ENCODE measurements around the gene BTBD10. TPM values are rescaled to one million over a fixed set of nuclear protein-coding genes. Genes with fewer than 3 reads are reported as not detected.
"Not testable (repeated sequence)": the region's sequence is repeated elsewhere in the genome, so short reads cannot be mapped to it uniquely, and the experiment has no call there.

Gene BTBD10
- total RNA-seq, 1 donor from 2014 or later, result 42.6 TPM

- TF ChIP-seq, protein P1, sequence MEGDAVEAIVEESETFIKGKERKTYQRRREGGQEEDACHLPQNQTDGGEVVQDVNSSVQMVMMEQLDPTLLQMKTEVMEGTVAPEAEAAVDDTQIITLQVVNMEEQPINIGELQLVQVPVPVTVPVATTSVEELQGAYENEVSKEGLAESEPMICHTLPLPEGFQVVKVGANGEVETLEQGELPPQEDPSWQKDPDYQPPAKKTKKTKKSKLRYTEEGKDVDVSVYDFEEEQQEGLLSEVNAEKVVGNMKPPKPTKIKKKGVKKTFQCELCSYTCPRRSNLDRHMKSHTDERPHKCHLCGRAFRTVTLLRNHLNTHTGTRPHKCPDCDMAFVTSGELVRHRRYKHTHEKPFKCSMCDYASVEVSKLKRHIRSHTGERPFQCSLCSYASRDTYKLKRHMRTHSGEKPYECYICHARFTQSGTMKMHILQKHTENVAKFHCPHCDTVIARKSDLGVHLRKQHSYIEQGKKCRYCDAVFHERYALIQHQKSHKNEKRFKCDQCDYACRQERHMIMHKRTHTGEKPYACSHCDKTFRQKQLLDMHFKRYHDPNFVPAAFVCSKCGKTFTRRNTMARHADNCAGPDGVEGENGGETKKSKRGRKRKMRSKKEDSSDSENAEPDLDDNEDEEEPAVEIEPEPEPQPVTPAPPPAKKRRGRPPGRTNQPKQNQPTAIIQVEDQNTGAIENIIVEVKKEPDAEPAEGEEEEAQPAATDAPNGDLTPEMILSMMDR (IDR thresholded peaks at IDR 0.05; ENCODE audit: partially characterized antibody, unreplicated experiment), result no peak
- no peak overlapping the region for H3K4me3 Mint-ChIP-seq (ENCODE audit: unreplicated experiment)
- H3K36me3 Mint-ChIP-seq (ENCODE audit: unreplicated experiment), result no peaks in the 10 kb centered on the region
- H3K27ac Mint-ChIP-seq (ENCODE audit: unreplicated experiment), result no peak overlapping the region
- DNase-seq, result no peak
- no peaks in the 10 kb centered on the region for H3K27me3 Mint-ChIP-seq (ENCODE audit: unreplicated experiment)
- no peaks in the 10 kb centered on the region for H3K9me3 Mint-ChIP-seq (ENCODE audit: unreplicated experiment)
- H3K4me1 Mint-ChIP-seq (ENCODE audit: low read depth, unreplicated experiment), result no peaks in the 10 kb centered on the region
Observed at GRCh38 chr11:13421561-13421960, 41.5 kb downstream of the BTBD10 start.

- DNase-seq, result no peak
- Mint-ChIP-seq H3K4me3 (ENCODE audit: unreplicated experiment) (no peak overlapping the region), H3K4me1 (ENCODE audit: low read depth, unreplicated experiment) (no peaks in the 10 kb centered on the region), H3K27me3 (ENCODE audit: unreplicated experiment) (no peaks in the 10 kb centered on the region), H3K9me3 (ENCODE audit: unreplicated experiment) (no peaks in the 10 kb centered on the region), H3K36me3 (ENCODE audit: unreplicated experiment) (no peaks in the 10 kb centered on the region), H3K27ac (ENCODE audit: unreplicated experiment) (no peak overlapping the region)
- TF ChIP-seq, protein P1 (IDR thresholded peaks at IDR 0.05; ENCODE audit: partially characterized antibody, unreplicated experiment), result no peak
Observed at GRCh38 chr11:13415201-13415600, 47.8 kb downstream of the BTBD10 start.

GRCh38 chr11:13405220-13405619, 57.8 kb downstream of the BTBD10 start:
- no peaks in the 10 kb centered on the region for H3K9me3 Mint-ChIP-seq (ENCODE audit: unreplicated experiment)
- no peaks in the 10 kb centered on the region for H3K27me3 Mint-ChIP-seq (ENCODE audit: unreplicated experiment)
- TF ChIP-seq, protein P1 (IDR thresholded peaks at IDR 0.05; ENCODE audit: partially characterized antibody, unreplicated experiment), result no peak
- no peak for DNase-seq
- H3K4me1 Mint-ChIP-seq (ENCODE audit: low read depth, unreplicated experiment), result no peaks in the 10 kb centered on the region
- H3K36me3 Mint-ChIP-seq (ENCODE audit: unreplicated experiment), result peaks cover 11% of the 10 kb centered on the region
- no peak overlapping the region for H3K27ac Mint-ChIP-seq (ENCODE audit: unreplicated experiment)
- H3K4me3 Mint-ChIP-seq (ENCODE audit: unreplicated experiment), result no peak overlapping the region

DNA sequence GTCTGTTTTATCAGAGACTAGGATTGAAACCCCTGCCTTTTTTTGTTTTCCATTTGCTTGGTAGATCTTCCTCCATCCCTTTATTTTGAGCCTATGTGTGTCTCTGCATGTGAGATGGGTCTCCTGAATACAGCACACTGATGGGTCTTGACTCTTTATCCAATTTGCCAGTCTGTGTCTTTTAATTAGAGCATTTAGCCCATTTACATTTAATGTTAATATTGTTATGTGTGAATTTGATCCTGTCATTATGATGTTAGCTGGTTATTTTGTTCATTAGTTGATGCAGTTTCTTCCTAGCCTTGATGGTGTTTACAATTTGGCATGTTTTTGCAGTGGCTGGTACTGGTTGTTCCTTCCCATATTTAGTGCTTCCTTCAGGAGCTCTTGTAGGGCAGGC, 64.7 kb downstream of the BTBD10 start:
- H3K27ac Mint-ChIP-seq (ENCODE audit: unreplicated experiment); H3K27me3 Mint-ChIP-seq (ENCODE audit: unreplicated experiment); H3K9me3 Mint-ChIP-seq (ENCODE audit: unreplicated experiment); DNase-seq; H3K4me1 Mint-ChIP-seq (ENCODE audit: low read depth, unreplicated experiment); H3K4me3 Mint-ChIP-seq (ENCODE audit: unreplicated experiment): not testable (repeated sequence)
- peaks cover 21% of the 10 kb centered on the region for H3K36me3 Mint-ChIP-seq (ENCODE audit: unreplicated experiment)

GRCh38 chr11:13391217-13391616, 71.8 kb downstream of the BTBD10 start:
- Mint-ChIP-seq H3K36me3 (ENCODE audit: unreplicated experiment) (no peaks in the 10 kb centered on the region), H3K27ac (ENCODE audit: unreplicated experiment) (no peak overlapping the region), H3K9me3 (ENCODE audit: unreplicated experiment) (no peaks in the 10 kb centered on the region), H3K27me3 (ENCODE audit: unreplicated experiment) (peaks cover 3% of the 10 kb centered on the region), H3K4me3 (ENCODE audit: unreplicated experiment) (no peak overlapping the region), H3K4me1 (ENCODE audit: low read depth, unreplicated experiment) (no peaks in the 10 kb centered on the region)
- TF ChIP-seq, protein P1 (IDR thresholded peaks at IDR 0.05; ENCODE audit: partially characterized antibody, unreplicated experiment), result no peak
- DNase-seq, result no peak

DNA sequence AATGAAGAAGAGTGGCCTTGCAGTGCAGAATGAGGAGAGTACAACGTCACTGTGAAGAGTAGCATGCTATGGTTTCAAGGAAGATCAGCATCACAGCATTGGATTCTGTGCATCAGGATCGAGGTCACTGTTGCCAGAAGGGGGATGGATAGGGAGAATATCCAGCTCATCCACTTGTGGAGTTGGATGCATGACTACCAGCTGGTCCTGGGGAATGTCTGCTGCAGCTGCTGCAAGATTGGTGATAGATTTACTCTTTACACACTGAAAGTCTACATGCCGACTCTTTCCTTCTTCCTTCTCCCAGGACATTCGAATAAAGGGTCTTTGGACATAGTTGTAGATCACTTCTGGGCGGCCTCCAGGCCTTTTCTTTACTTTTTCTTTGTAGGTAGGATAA, 74.3 kb downstream of the BTBD10 start:
- Mint-ChIP-seq H3K9me3 (ENCODE audit: unreplicated experiment) (no peaks in the 10 kb centered on the region), H3K36me3 (ENCODE audit: unreplicated experiment) (no peaks in the 10 kb centered on the region), H3K27ac (ENCODE audit: unreplicated experiment) (no peak overlapping the region), H3K4me3 (ENCODE audit: unreplicated experiment) (no peak overlapping the region), H3K4me1 (ENCODE audit: low read depth, unreplicated experiment) (no peaks in the 10 kb centered on the region), H3K27me3 (ENCODE audit: unreplicated experiment) (peaks cover 7% of the 10 kb centered on the region)
- DNase-seq, result no peak
- TF ChIP-seq, protein P1 (IDR thresholded peaks at IDR 0.05; ENCODE audit: partially characterized antibody, unreplicated experiment), result no peak
